Liver (tissue), 9 donors: ENCODE data around the gene PAN3. TPM values are rescaled to one million over a fixed set of nuclear protein-coding genes. Genes with fewer than 3 reads are reported as not detected.
"Not testable (repeated sequence)": the region's sequence is repeated elsewhere in the genome, so short reads cannot be mapped to it uniquely, and the experiment has no call there.

ENCODE experiments used
- DNase-seq: peaks from one replicate; pipeline ENCODE4 v3.0.0-alpha.2; 2017; ENCODE audit warnings: low spot score
- H3K27ac ChIP-seq, 2 donors: one replicate each; pipeline ENCODE4 v1.7.0; 2013; ENCODE audit warnings: inconsistent platforms in 2 of 2, low read length in 2 of 2, control low read depth in 1 of 2, low read depth in 1 of 2, mild to moderate bottlenecking in 1 of 2
- H3K27me3 ChIP-seq, 4 donors: one replicate each; pipeline versions ENCODE4 v1.6.1 to v1.7.0; 2013; ENCODE audit warnings: low read length in 3 of 4, inconsistent platforms in 1 of 4, mild to moderate bottlenecking in 1 of 4, moderate library complexity in 1 of 4; ENCODE audit not compliant: control insufficient read depth in 4 of 4, insufficient read depth in 4 of 4
- H3K36me3 ChIP-seq, 4 donors: one replicate each; pipeline versions ENCODE4 v1.6.1 to v1.7.0; 2013; ENCODE audit warnings: low read length in 3 of 4, mild to moderate bottlenecking in 3 of 4, low read depth in 1 of 4, moderate library complexity in 1 of 4; ENCODE audit not compliant: control insufficient read depth in 4 of 4, insufficient read depth in 3 of 4
- H3K4me1 ChIP-seq, 4 donors: one replicate each; pipeline versions ENCODE4 v1.6.1 to v1.7.0; 2013; ENCODE audit warnings: low read length in 3 of 4, mild to moderate bottlenecking in 3 of 4, moderate library complexity in 1 of 4; ENCODE audit not compliant: control insufficient read depth in 4 of 4, insufficient read depth in 4 of 4
- H3K4me3 ChIP-seq, 3 donors: one replicate each; pipeline versions ENCODE4 v1.6.1 to v1.7.0; 2013; ENCODE audit warnings: low read length in 3 of 3, control low read depth in 1 of 3, low read depth in 1 of 3, mild to moderate bottlenecking in 1 of 3
- H3K9ac ChIP-seq, 2 donors: one replicate each; pipeline ENCODE4 v1.7.0; 2013; ENCODE audit warnings: low read length in 2 of 2, mild to moderate bottlenecking in 2 of 2, moderate library complexity in 2 of 2, control low read depth in 1 of 2, low read depth in 1 of 2
- H3K9me3 ChIP-seq, 4 donors: one replicate each; pipeline versions ENCODE4 v1.6.1 to v1.7.0; 2013; ENCODE audit warnings: low read length in 3 of 4; ENCODE audit not compliant: control insufficient read depth in 4 of 4
- ATF3 ChIP-seq: IDR thresholded peaks from 2 replicates; pipeline ENCODE4 v1.6.1; 2016; ENCODE audit warnings: antibody characterized with exemption
- CTCF ChIP-seq: fragments of 150-350 bp; IDR thresholded peaks from 2 replicates; pipeline ENCODE4 v1.5.1; 2017; ENCODE audit warnings: improper control_type of control experiment, low read depth, low read length; ENCODE audit not compliant: missing input control
- EGR1 ChIP-seq, 2 donors: IDR thresholded peaks; 2 replicates each; pipeline ENCODE4 v1.6.1; 2016 to 2018; ENCODE audit warnings: antibody characterized with exemption in 2 of 2, low read depth in 2 of 2
- FOXA1 ChIP-seq: IDR thresholded peaks from 2 replicates; pipeline ENCODE4 v1.6.1; 2016; ENCODE audit warnings: antibody characterized with exemption
- FOXA2 ChIP-seq: IDR thresholded peaks from 2 replicates; pipeline ENCODE4 v1.6.1; 2016; ENCODE audit warnings: antibody characterized with exemption
- GABPA ChIP-seq, 2 donors: IDR thresholded peaks in 1 of 2; conservative IDR thresholded peaks in 1 of 2; 2 replicates each; pipeline ENCODE4 v1.6.1; 2016; ENCODE audit warnings: antibody characterized with exemption in 2 of 2, mild to moderate bottlenecking in 1 of 2, moderate library complexity in 1 of 2
- HNF4A ChIP-seq, 2 donors: conservative IDR thresholded peaks; 2 replicates each; pipeline ENCODE4 v1.6.1; 2016; ENCODE audit warnings: antibody characterized with exemption in 2 of 2, mild to moderate bottlenecking in 2 of 2
- HNF4G ChIP-seq: IDR thresholded peaks from 2 replicates; pipeline ENCODE4 v1.6.1; 2016; ENCODE audit warnings: antibody characterized with exemption
- JUND ChIP-seq, 2 donors: IDR thresholded peaks; 2 replicates each; pipeline ENCODE4 v1.6.1; 2016; ENCODE audit warnings: antibody characterized with exemption in 2 of 2
- MAX ChIP-seq: IDR thresholded peaks from 2 replicates; pipeline ENCODE4 v1.6.1; 2016; ENCODE audit warnings: antibody characterized with exemption
- NR2F2 ChIP-seq: IDR thresholded peaks from 2 replicates; pipeline ENCODE4 v1.6.1; 2016; ENCODE audit warnings: antibody characterized with exemption
- RAD21 ChIP-seq, 2 donors: IDR thresholded peaks; 2 replicates each; pipeline ENCODE4 v1.6.1; 2016; ENCODE audit warnings: antibody characterized with exemption in 2 of 2, mild to moderate bottlenecking in 2 of 2
- REST ChIP-seq: IDR thresholded peaks from 2 replicates; pipeline ENCODE4 v1.6.1; 2016; ENCODE audit warnings: antibody characterized with exemption, mild to moderate bottlenecking
- TAF1 ChIP-seq: conservative IDR thresholded peaks from 2 replicates; pipeline ENCODE4 v1.6.1; 2016; ENCODE audit warnings: antibody characterized with exemption, mild to moderate bottlenecking
- YY1 ChIP-seq: IDR thresholded peaks from 2 replicates; pipeline ENCODE4 v1.6.1; 2016; ENCODE audit warnings: antibody characterized with exemption, mild to moderate bottlenecking
- ZBTB33 ChIP-seq: IDR thresholded peaks from 2 replicates; pipeline ENCODE4 v1.6.1; 2016; ENCODE audit warnings: antibody characterized with exemption
- WGBS: extraction: QIAGEN DNeasy Blood & Tissue Kit; methylation state at CpG from one replicate; pipeline ENCODE4 v1.1.7; 2013; 5-methylcytosine and 5-hydroxymethylcytosine counted together
- polyA plus RNA-seq, 2 donors: library from polyadenylated mRNA; stranded (reverse) in 1 of 2; unstranded in 1 of 2; fragments of 200-250 nt in 1 of 2; fragments of >200 nt in 1 of 2; fragmentation: Nextera tagmentation in 1 of 2; extraction: Ambion mirVana in 1 of 2; gene quantifications; one replicate each; pipeline versions ENCODE4 v1.2.1 to v1.2.3, GENCODE V29; 2013 to 2015
- total RNA-seq, 2 donors: library from RNA; depleted of rRNA; stranded (reverse); fragments of >200 nt; gene quantifications; one replicate each; pipeline ENCODE4 v1.2.3, GENCODE V29; 2014
- donor health status: healthy.
- donor health status: healthy.
- donor health status: healthy.
- donor health status: healthy.
- donor health status: healthy.

The PAN3 gene
- total and polyA plus RNA-seq, 4 donors, result 2.9 to 22.8 (median 11.6) TPM

GRCh38 chr13:28100150-28101121 lies 37.9 kb upstream of the PAN3 start, which contains the start of gene FLT3 (continued):
- no peak for TF ChIP-seq REST

- H3K4me3 ChIP-seq, result not testable (repeated sequence)
- H3K4me1 ChIP-seq, result peaks cover 12 to 15% (median 14%) of the 10 kb centered on the region in 4 donors
- 72% methylated on average over 4 of the region's 4 CpGs for WGBS
These were observed 36.5 kb upstream of the PAN3 start for GRCh38 chr13:28101886-28102285.

GRCh38 chr13:28106976-28107375 lies 31.4 kb upstream of the PAN3 start:
- peaks cover 0 to 1% (median 0%) of the 10 kb centered on the region in 4 donors for H3K9me3 ChIP-seq
- no peak overlapping the region for H3K4me3 ChIP-seq
- no peak overlapping the region for H3K9ac ChIP-seq
- no peaks in the 10 kb centered on the region for H3K27me3 ChIP-seq
- DNase-seq, result no peak
- 48% methylated on average over 1 of the region's 1 CpG for WGBS
- H3K27ac ChIP-seq, result no peak overlapping the region
- TF ChIP-seq HNF4G (no peak), MAX (no peak), FOXA1 (no peak), HNF4A (conservative IDR thresholded peaks at IDR 0.05) (no peak), EGR1 (IDR thresholded peaks at IDR 0.05; ENCODE audit: low read depth in 2 of 2) (no peak), ZBTB33 (no peak), NR2F2 (no peak), YY1 (no peak), GABPA (IDR thresholded peaks at IDR 0.05 in 1 of 2, conservative IDR thresholded peaks at IDR 0.05 in 1 of 2) (no peak), REST (no peak), CTCF (no peak), RAD21 (IDR thresholded peaks at IDR 0.05) (no peak), FOXA2 (no peak), JUND (IDR thresholded peaks at IDR 0.05) (no peak), ATF3 (no peak), TAF1 (no peak)
- no peaks in the 10 kb centered on the region for H3K4me1 ChIP-seq
- no peaks in the 10 kb centered on the region for H3K36me3 ChIP-seq

More at GRCh38 chr13:28101886-28102285, 36.5 kb upstream of the PAN3 start:
- not testable (repeated sequence) for DNase-seq, H3K9me3 ChIP-seq, H3K27ac ChIP-seq, H3K36me3 ChIP-seq, H3K9ac ChIP-seq
- H3K27me3 ChIP-seq, result peaks cover 0 to 15% (median 9%) of the 10 kb centered on the region in 4 donors
